Measurements from ENCODE around the gene FBLN5. TPM values are rescaled to one million over a fixed set of nuclear protein-coding genes. Genes with fewer than 3 reads are reported as not detected.

Gene FBLN5
- 1.9 TPM for total RNA-seq

DNA sequence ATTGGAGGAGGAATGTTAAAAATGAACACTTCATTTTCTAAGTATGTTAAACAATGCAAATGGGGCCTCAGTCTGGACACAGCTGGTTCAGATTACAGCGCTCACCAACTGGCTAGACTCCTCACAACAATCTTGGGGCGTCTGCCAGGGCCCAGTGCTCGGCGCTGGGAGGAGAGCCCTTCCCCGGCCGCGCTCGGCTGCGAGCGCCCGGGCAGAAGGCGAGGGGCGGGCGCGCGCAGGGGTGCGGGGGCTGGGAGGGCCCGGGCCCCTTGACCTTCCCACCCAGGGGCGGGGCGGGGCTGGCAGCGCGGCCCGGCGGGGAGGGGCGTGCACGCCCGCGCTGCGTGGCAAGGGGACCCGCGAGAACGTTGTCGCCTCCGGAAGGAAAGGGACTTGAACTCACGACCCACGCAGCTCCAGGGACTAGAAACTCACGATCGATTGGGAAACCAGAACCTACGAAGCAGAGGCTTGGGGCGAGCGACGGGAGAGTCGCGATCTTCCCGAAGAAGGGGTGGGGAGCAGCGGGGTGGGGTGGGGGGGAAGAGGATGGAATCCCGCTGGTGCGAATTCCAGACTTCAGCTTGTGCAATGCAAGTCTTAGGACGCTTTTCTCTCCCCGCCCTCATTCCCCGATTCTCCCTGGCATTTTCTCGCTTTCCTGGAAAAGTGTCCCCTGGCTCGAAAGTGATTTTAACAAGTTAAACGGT lies at the start of gene FBLN5:
Gene FBLN5, minus strand, starts transcription at position 220 of the 710 bp plus-strand sequence. CDS start 465 bp downstream, outside the sequence.
- DNase-seq (ENCODE audit: low read depth in 2 of 3, low spot score in 2 of 3): peak in 2 of 3 donors; percentile 17 to 42

DNA sequence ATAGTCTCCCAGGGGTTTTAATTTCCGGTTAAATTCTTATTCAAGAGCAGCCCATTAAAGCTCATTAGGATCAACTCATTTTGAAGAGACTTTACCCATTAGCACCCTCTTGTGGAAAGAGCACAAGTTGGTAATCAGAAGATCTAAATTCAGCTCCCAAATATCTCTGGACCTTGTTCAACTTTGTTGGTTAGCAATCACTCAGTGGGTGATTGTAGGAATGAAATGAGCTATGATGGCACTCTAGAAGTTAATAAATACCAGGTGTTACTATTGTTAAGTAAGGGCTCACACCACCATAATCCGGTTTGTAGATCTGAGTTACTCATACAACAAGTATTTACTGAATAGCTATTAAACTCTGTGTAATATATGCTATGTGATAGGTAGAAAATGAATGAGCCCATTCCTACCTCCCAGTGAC lies 49.5 kb upstream of the FBLN5 start:
- peak in 2 of 3 donors; percentile 58 to 75 for DNase-seq (ENCODE audit: low read depth in 2 of 3, low spot score in 2 of 3)

DNA sequence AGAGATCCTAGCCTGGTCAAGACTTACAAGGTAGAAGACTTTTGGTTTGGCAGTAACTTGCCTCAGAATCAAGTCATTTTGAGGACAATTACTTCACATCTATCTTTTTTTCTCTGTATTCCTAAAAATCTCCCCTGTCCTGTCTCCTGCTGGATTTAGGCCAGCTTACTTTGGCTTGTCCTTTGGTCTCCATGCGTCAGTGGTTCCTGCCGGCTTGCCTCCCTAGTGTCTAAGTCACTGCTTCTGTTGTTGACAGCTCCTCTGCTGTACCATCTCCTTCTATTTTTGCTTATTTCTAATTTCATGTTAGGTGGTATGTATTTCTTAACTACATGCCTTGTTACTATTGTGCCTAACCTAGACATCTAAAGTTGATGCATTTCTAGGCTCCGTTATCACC lies 39.7 kb upstream of the FBLN5 start:
- DNase-seq (ENCODE audit: low read depth in 2 of 3, low spot score in 2 of 3): no peak

GRCh38 chr14:91985521-91986255 lies 38.2 kb upstream of the FBLN5 start:
- DNase-seq (ENCODE audit: low read depth in 2 of 3, low spot score in 2 of 3): peak in 1 of 3 donors; percentile 29

- no peak for DNase-seq (ENCODE audit: low read depth in 2 of 3, low spot score in 2 of 3)
Measured at GRCh38 chr14:91985008-91985407, 37.5 kb upstream of the FBLN5 start.

DNA sequence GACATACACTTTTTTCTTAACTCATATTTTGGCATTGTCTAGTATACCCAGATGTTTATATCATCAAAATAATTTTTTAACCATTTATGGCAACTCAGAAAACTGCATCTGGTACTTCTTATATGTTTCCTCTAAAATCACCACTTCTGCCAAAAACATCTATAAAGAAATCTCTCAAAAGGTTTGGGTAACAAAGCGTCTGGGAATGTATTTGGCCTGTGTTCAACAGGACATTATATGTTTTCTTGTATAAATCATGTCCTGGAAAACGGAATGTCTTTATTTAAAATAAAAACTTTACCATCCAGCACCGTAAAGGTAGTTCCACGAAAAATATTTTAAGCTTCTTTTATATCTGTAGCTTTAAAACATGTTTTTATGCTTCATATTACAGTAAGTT lies 36.1 kb upstream of the FBLN5 start:
- no peak for DNase-seq (ENCODE audit: low read depth in 2 of 3, low spot score in 2 of 3)

- peak in 2 of 3 donors; percentile 54 to 65 for DNase-seq (ENCODE audit: low read depth in 2 of 3, low spot score in 2 of 3)
Measured at GRCh38 chr14:91980157-91980556, 32.7 kb upstream of the FBLN5 start.

DNA sequence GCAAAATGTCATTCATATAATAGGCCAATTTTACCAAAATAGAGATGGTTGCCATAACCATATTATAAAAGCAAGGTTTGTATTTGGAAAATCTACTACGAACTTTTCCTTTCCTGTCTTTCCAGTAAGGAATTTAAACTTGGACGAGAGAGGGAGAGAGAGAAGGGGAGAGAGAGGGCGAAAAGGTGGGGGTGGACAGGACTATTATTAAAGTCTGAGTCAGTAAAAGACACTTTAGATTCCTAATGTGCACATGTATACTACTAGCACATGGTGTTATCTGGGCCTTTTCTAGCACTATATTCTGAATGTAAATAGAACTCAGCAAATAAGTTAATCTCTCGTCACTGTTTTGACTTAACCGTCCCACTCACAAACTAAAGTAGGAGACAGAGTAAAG lies 30.4 kb upstream of the FBLN5 start:
- no peak for DNase-seq (ENCODE audit: low read depth in 2 of 3, low spot score in 2 of 3)

GRCh38 chr14:91975763-91976162 lies 28.3 kb upstream of the FBLN5 start:
- DNase-seq (ENCODE audit: low read depth in 2 of 3, low spot score in 2 of 3): no peak

DNA sequence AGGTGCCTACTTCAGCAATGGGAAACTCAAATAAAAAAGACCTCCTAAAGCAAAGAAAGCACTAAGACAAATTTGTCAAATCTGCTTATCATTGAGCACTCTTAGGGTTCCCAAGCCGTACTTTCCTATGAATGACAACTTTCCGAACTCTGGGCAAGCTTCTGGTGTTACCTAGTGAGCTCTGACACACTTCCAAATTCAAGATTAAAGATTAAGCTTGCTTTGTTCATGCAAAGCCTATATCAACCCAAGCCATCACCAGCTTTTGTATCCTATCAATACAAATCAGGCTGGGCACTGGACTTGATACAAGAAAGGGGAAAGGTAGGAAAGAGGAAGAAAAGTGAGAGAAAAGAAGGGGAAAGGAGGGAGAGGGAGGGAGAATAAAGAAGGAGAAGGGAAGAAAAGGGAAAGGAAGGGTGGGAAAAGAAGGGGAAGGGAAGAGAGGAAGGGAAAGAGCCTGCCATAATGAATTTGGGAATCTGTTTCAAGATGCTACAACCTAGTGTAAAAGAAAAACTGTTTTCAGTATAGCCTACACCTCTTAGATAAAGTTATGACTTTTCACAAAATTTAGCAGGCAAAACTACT lies 23.8 kb upstream of the FBLN5 start:
- no peak for DNase-seq (ENCODE audit: low read depth in 2 of 3, low spot score in 2 of 3)

GRCh38 chr14:91968280-91968679 lies 20.8 kb upstream of the FBLN5 start:
- DNase-seq (ENCODE audit: low read depth in 2 of 3, low spot score in 2 of 3): peak in 1 of 3 donors; percentile 30

GRCh38 chr14:91964724-91965123 lies 17.2 kb upstream of the FBLN5 start:
- no peak for DNase-seq (ENCODE audit: low read depth in 2 of 3, low spot score in 2 of 3)

- DNase-seq (ENCODE audit: low read depth in 2 of 3, low spot score in 2 of 3): no peak
Measured at GRCh38 chr14:91964011-91964410, 16.5 kb upstream of the FBLN5 start.

DNA sequence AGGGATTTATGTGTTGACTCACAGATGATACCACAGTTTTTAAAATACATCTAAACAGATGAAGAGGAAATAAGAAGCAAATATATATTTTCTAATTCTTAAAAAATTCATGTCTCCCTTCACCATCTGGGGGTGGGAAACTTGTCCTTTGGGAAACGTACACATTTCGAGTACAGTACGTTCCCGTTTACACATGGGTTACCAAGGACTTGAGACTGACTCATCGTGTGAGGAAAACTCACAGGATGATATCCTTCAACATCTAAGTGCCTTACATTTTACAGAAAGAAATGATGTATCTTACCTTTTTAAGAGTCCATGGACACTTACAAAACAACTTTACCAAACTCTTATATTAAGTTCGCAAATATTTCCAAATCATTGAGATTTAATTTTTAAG lies 16.0 kb upstream of the FBLN5 start:
- DNase-seq (ENCODE audit: low read depth in 2 of 3, low spot score in 2 of 3): no peak

- DNase-seq (ENCODE audit: low read depth in 2 of 3, low spot score in 2 of 3): no peak
Measured at GRCh38 chr14:91961297-91962220, 14.1 kb upstream of the FBLN5 start.

GRCh38 chr14:91957876-91958313 lies 10.4 kb upstream of the FBLN5 start:
- no peak for DNase-seq (ENCODE audit: low read depth in 2 of 3, low spot score in 2 of 3)

DNA sequence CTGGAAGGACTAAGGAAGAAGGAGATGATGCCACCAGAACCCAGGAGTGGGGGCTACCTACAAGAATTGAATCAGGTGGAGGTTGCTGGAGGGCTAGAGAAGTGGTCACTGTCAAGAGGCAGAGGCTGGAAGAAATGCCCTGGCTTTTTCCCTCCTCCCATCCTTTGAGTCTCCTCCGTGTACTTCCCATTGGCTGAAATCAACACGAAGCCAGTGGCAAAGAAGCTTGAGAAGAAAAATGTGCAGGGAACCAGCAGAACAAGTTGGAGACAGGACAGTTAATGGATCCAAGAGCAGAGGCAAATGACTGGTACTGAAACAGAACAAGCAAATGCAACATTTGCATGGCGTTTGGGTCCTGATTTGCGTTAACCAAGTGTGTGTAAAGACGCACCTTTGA lies 9.1 kb upstream of the FBLN5 start:
- DNase-seq (ENCODE audit: low read depth in 2 of 3, low spot score in 2 of 3): no peak

- no peak for DNase-seq (ENCODE audit: low read depth in 2 of 3, low spot score in 2 of 3)
Measured at GRCh38 chr14:91955168-91955567, 7.7 kb upstream of the FBLN5 start.

GRCh38 chr14:91953170-91953985 lies 5.9 kb upstream of the FBLN5 start:
- DNase-seq (ENCODE audit: low read depth in 2 of 3, low spot score in 2 of 3): no peak
